Caco-2 (cell line): ENCODE results near the gene LSM14B. TPM values are rescaled to one million over a fixed set of nuclear protein-coding genes. Genes with fewer than 3 reads are reported as not detected.

ENCODE experiments used
- BruUV-seq: library from RNA; stranded (reverse); fragments of 400-500 nt; replicated peaks from 2 replicates; lab custom pipeline; 2021; lab: Mats Ljungman, UMichigan
- CTCF ChIA-PET: fragments of 300-600 bp; sonication (Branson Sonifier 250); formaldehyde crosslinking; loops from one replicate; lab custom pipeline; 2022; ENCODE audit warnings: antibody characterized with exemption; lab: Charles Lee
- POLR2A ChIA-PET: fragments of 300-600 bp; sonication (Branson Sonifier 250); formaldehyde crosslinking; loops from one replicate; lab custom pipeline; 2022; ENCODE audit warnings: antibody characterized with exemption; lab: Charles Lee
- DNase-seq, 2 experiments: peaks; one replicate each; pipeline versions ENCODE4 v3.0.0 to v3.0.0-alpha.2; 2020 to 2022
- H3K27me3 ChIP-seq: replicated peaks from 2 replicates; pipeline ENCODE4 v1.6.0; 2011; ENCODE audit warnings: low read length; ENCODE audit not compliant: control insufficient read depth, insufficient read depth
- H3K36me3 ChIP-seq: 2 replicates; pipeline ENCODE4 v1.5.1; 2011; ENCODE audit warnings: low read length; ENCODE audit not compliant: control insufficient read depth, insufficient read depth
- H3K4me1 ChIP-seq: fragments of 250-450 bp; sonication (Bioruptor Pico); 2 replicates; pipeline ENCODE4 v1.5.1; 2020; ENCODE audit warnings: mild to moderate bottlenecking
- H3K4me3 ChIP-seq: 2 replicates; pipeline ENCODE4 v1.5.1; 2011; ENCODE audit warnings: low read depth, mild to moderate bottlenecking, control low read depth, low read length
- H3K9me3 ChIP-seq: fragments of 250-450 bp; sonication (Bioruptor Pico); 2 replicates; pipeline ENCODE4 v1.5.1; 2020; ENCODE audit warnings: mild to moderate bottlenecking, moderate library complexity
- H3K27ac Mint-ChIP-seq: one replicate; pipeline ENCODE4 v1.8.0; 2022; ENCODE audit warnings: mixed read lengths; ENCODE audit not compliant: unreplicated experiment
- H3K27me3 Mint-ChIP-seq: one replicate; pipeline ENCODE4 v1.8.0; 2022; ENCODE audit warnings: mixed read lengths; ENCODE audit not compliant: insufficient read depth, unreplicated experiment
- H3K36me3 Mint-ChIP-seq: one replicate; pipeline ENCODE4 v1.8.0; 2022; ENCODE audit warnings: mild to moderate bottlenecking, mixed read lengths; ENCODE audit not compliant: insufficient read depth, unreplicated experiment
- H3K4me1 Mint-ChIP-seq: one replicate; pipeline ENCODE4 v1.8.0; 2022; ENCODE audit warnings: low read depth, mixed read lengths; ENCODE audit not compliant: unreplicated experiment
- H3K4me3 Mint-ChIP-seq: one replicate; pipeline ENCODE4 v1.8.0; 2022; ENCODE audit warnings: mild to moderate bottlenecking, moderate library complexity, mixed read lengths; ENCODE audit not compliant: unreplicated experiment
- H3K9me3 Mint-ChIP-seq: one replicate; pipeline ENCODE4 v1.8.0; 2022; ENCODE audit warnings: mixed read lengths; ENCODE audit not compliant: unreplicated experiment
- CTCF ChIP-seq, 2 experiments: fragments of 200-600 bp in 1 of 2; IDR thresholded peaks; 1 replicate in 1 of 2; 2 replicates in 1 of 2; pipeline versions ENCODE4 v1.5.1 to v1.8.0; 2011 to 2022; ENCODE audit warnings: antibody characterized with exemption in 1 of 2, control low read depth in 1 of 2, inconsistent platforms in 1 of 2, low read depth in 1 of 2, low read length in 1 of 2, mild to moderate bottlenecking in 1 of 2, moderate library complexity in 1 of 2; ENCODE audit not compliant: insufficient read depth in 1 of 2, severe bottlenecking in 1 of 2, unreplicated experiment in 1 of 2
- intact Hi-C: fragments of 100-400 bp; cut with micrococcal nuclease; formaldehyde crosslinking; loops from one replicate; pipeline ENCODE4 v1.10.0; 2022; ENCODE audit not compliant: unreplicated experiment
- total RNA-seq: library from RNA; stranded (reverse); gene quantifications from 2 replicates; pipeline ENCODE4 v1.2.3, GENCODE V29; 2022

LSM14B gene
- total RNA-seq, 1 experiment from 2014 or later = 154 TPM

GRCh38 chr20:62088258-62089127 is 33.8 kb upstream of the LSM14B start:
- Mint-ChIP-seq H3K36me3 (no peaks in the 10 kb centered on the region), H3K9me3 (no peaks in the 10 kb centered on the region), H3K4me3 (no peak overlapping the region), H3K27ac (no peak overlapping the region), H3K4me1 (no peaks in the 10 kb centered on the region), H3K27me3 (peaks cover 7% of the 10 kb centered on the region)
- peaks cover 3% of the 10 kb centered on the region for H3K9me3 ChIP-seq
- ChIA-PET POLR2A (interaction anchor here (0.9 kb wide), 1 partner anchor 22 kb away, joined by 3 read pairs; no protein-coding TSS in a partner anchor), CTCF (no interaction called here)
- no peaks in the 10 kb centered on the region for H3K36me3 ChIP-seq
- H3K4me1 ChIP-seq = no peaks in the 10 kb centered on the region
- H3K27me3 ChIP-seq = no peaks in the 10 kb centered on the region
- DNase-seq = peak; percentile 52 to 66
- BruUV-seq = no TSS peak
- intact Hi-C loops = no loop called here
- TF ChIP-seq CTCF (IDR thresholded peaks at IDR 0.05; ENCODE audit: insufficient read depth in 1 of 2, low read depth in 1 of 2, low read length in 1 of 2, severe bottlenecking in 1 of 2, unreplicated experiment in 1 of 2) = no peak
- H3K4me3 ChIP-seq = no peak overlapping the region

- Histone ChIP-seq H3K36me3 (no peaks in the 10 kb centered on the region), H3K4me3 (no peak overlapping the region), H3K27me3 (no peaks in the 10 kb centered on the region), H3K4me1 (no peaks in the 10 kb centered on the region), H3K9me3 (peaks cover 3% of the 10 kb centered on the region)
- Mint-ChIP-seq H3K9me3 (no peaks in the 10 kb centered on the region), H3K36me3 (no peaks in the 10 kb centered on the region), H3K4me1 (no peaks in the 10 kb centered on the region), H3K4me3 (no peak overlapping the region), H3K27me3 (peaks cover 7% of the 10 kb centered on the region), H3K27ac (no peak overlapping the region)
- DNase-seq = no peak
- POLR2A ChIA-PET = no interaction called here
- intact Hi-C loops = no loop called here
- no TSS peak for BruUV-seq
- TF ChIP-seq CTCF (IDR thresholded peaks at IDR 0.05; ENCODE audit: insufficient read depth in 1 of 2, low read depth in 1 of 2, low read length in 1 of 2, severe bottlenecking in 1 of 2, unreplicated experiment in 1 of 2) = no peak
- CTCF ChIA-PET = interaction anchor here (1.1 kb wide), 1 partner anchor 22 kb away, joined by 3 read pairs; no protein-coding TSS in a partner anchor
Measured at GRCh38 chr20:62089393-62089792, 32.9 kb upstream of the LSM14B start.

- Mint-ChIP-seq H3K27me3 (peaks cover 11% of the 10 kb centered on the region), H3K27ac (no peak overlapping the region), H3K9me3 (no peaks in the 10 kb centered on the region), H3K4me1 (no peaks in the 10 kb centered on the region), H3K4me3 (no peak overlapping the region), H3K36me3 (no peaks in the 10 kb centered on the region)
- Histone ChIP-seq H3K4me3 (no peak overlapping the region), H3K4me1 (no peaks in the 10 kb centered on the region), H3K27me3 (no peaks in the 10 kb centered on the region), H3K36me3 (no peaks in the 10 kb centered on the region), H3K9me3 (peaks cover 10% of the 10 kb centered on the region; the same call in 1 of the 2 replicates)
- no peak for DNase-seq
- TF ChIP-seq CTCF (IDR thresholded peaks at IDR 0.05; ENCODE audit: insufficient read depth in 1 of 2, low read depth in 1 of 2, low read length in 1 of 2, severe bottlenecking in 1 of 2, unreplicated experiment in 1 of 2) = no peak
- POLR2A ChIA-PET = no interaction called here
- CTCF ChIA-PET = no interaction called here
- no TSS peak for BruUV-seq
- intact Hi-C loops = no loop called here
Measured at GRCh38 chr20:62096421-62097380, 25.6 kb upstream of the LSM14B start.
